OCI-LY3 (cell line): ENCODE measurements around the gene LRRC15.

Experiments
- H2AFZ ChIP-seq: fragments of 200-600, 300-600 bp; shearing (Covaris generic); 2 replicates; pipeline ENCODE4 v1.6.0; 2014; ENCODE audit warnings: antibody characterized with exemption, low read depth, low read length
- H3K27ac ChIP-seq: fragments of 200-600, 300-600 bp; sonication (generic); 2 replicates; pipeline ENCODE4 v1.5.1; 2014; ENCODE audit warnings: mild to moderate bottlenecking, low read length, moderate library complexity, mixed read lengths
- H3K27me3 ChIP-seq: fragments of 200-600, 300-600 bp; sonication (generic); 2 replicates; pipeline ENCODE4 v1.6.1; 2014; ENCODE audit warnings: low read depth, low read length, mixed read lengths
- H3K36me3 ChIP-seq: fragments of 200-600, 300-600 bp; sonication (generic); replicated peaks from 2 replicates; pipeline ENCODE3; 2014; ENCODE audit warnings: low read depth, low read length, mixed read lengths
- H3K4me1 ChIP-seq: fragments of 300-600, 200-600 bp; sonication (generic); 2 replicates; pipeline ENCODE4 v1.6.1; 2014; ENCODE audit warnings: low read length, mixed read lengths
- H3K4me2 ChIP-seq: fragments of 200-600, 300-600 bp; sonication (generic); 2 replicates; pipeline ENCODE4 v1.6.1; 2014; ENCODE audit warnings: low read length, mixed read lengths
- H3K4me3 ChIP-seq: fragments of 300-600, 200-600 bp; sonication (generic); 2 replicates; pipeline ENCODE4 v1.5.1; 2014; ENCODE audit warnings: antibody characterized with exemption, mild to moderate bottlenecking, low read length, moderate library complexity
- H3K79me2 ChIP-seq: fragments of 300-600, 200-600 bp; shearing (Covaris generic); 2 replicates; pipeline ENCODE4 v1.6.1; 2014; ENCODE audit warnings: mild to moderate bottlenecking, low read length, mixed read lengths
- H3K9ac ChIP-seq: fragments of 300-600, 200-600 bp; shearing (Covaris generic); 2 replicates; pipeline ENCODE4 v1.6.0; 2014; ENCODE audit warnings: mild to moderate bottlenecking, low read length, moderate library complexity
- H3K9me3 ChIP-seq: fragments of 200-600, 300-600 bp; shearing (Covaris generic); 2 replicates; pipeline ENCODE4 v1.6.1; 2014; ENCODE audit warnings: low read length, mixed read lengths; ENCODE audit not compliant: insufficient read depth
- H4K20me1 ChIP-seq: fragments of 200-600, 300-600 bp; sonication (generic); 2 replicates; pipeline ENCODE4 v1.6.1; 2016; ENCODE audit warnings: low read length, mixed read lengths; ENCODE audit not compliant: insufficient read depth
- CTCF ChIP-seq: fragments of 200-600, 300-600 bp; sonication (generic); IDR thresholded peaks from 2 replicates; pipeline ENCODE4 v1.5.1; 2014; ENCODE audit warnings: antibody characterized with exemption, low read length, low read depth
- EZH2phosphoT487 ChIP-seq: fragments of 200-600 bp; shearing (Covaris generic); IDR thresholded peaks from 2 replicates; pipeline ENCODE4 v1.6.1; 2018; ENCODE audit warnings: antibody characterized with exemption, mixed run types, low read depth

Gene LRRC15

DNA sequence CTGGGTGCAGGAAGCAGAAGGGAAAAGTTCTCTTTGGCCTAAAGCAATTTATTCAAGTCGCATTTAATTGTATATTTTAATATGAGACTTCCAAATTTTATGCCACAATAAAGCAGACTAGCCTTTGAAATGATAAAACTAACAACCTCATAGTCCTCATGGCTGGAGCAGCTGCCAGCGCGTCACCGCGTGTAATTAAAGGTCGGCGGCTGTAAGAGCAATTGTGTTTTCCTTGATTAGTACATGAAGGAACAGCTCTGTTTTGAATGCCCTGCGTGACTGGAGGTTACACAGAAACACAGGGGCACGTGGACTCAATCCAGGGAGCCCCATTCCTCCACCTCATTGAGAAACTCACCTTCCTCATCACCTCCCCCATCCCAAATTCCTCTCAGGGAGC is 10.1 kb upstream of the LRRC15 start:
- Histone ChIP-seq H3K4me1 (no peaks in the 10 kb centered on the region), H4K20me1 (no peaks in the 10 kb centered on the region), H3K36me3 (no peaks in the 10 kb centered on the region), H3K79me2 (no peaks in the 10 kb centered on the region), H3K4me3 (no peak overlapping the region), H2AFZ (no peak overlapping the region), H3K4me2 (no peak overlapping the region), H3K27ac (no peak overlapping the region), H3K9ac (no peak overlapping the region), H3K27me3 (peaks cover 22% of the 10 kb centered on the region), H3K9me3 (no peaks in the 10 kb centered on the region)
- TF ChIP-seq CTCF (no peak), EZH2phosphoT487 (no peak)

DNA sequence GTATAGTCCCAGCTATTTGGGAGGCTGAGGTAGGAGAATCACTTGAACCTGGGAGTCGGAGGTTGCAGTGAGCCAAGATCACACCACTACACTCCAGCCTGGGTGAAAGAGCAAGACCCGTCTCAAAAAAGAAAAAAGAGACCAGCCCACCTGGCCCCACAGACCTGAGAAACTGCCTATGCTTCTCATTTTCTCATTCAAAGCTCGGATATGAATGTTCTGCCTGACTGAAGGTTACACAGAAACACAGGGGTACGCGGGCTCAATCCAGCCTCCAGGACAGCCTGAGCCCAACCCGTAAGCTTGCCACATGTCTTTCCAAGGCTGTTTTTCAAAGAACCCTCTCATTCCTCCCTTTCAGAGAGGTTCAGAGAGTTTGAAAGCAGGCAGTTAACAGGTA is 9.7 kb upstream of the LRRC15 start:
- TF ChIP-seq EZH2phosphoT487 (no peak), CTCF (no peak)
- H3K9me3 ChIP-seq: no peaks in the 10 kb centered on the region
- no peaks in the 10 kb centered on the region for H3K36me3 ChIP-seq
- no peak overlapping the region for H3K4me3 ChIP-seq
- no peak overlapping the region for H3K9ac ChIP-seq
- no peaks in the 10 kb centered on the region for H4K20me1 ChIP-seq
- H3K27me3 ChIP-seq: peaks cover 18% of the 10 kb centered on the region
- no peaks in the 10 kb centered on the region for H3K79me2 ChIP-seq
- H2AFZ ChIP-seq: no peak overlapping the region
- no peaks in the 10 kb centered on the region for H3K4me1 ChIP-seq
- H3K4me2 ChIP-seq: no peak overlapping the region
- H3K27ac ChIP-seq: no peak overlapping the region

GRCh38 chr3:194377708-194378107 is 8.2 kb upstream of the LRRC15 start:
- Histone ChIP-seq H3K9me3 (no peaks in the 10 kb centered on the region), H3K9ac (no peak overlapping the region), H3K79me2 (no peaks in the 10 kb centered on the region), H3K4me2 (no peak overlapping the region), H3K27ac (no peak overlapping the region), H3K27me3 (peaks cover 14% of the 10 kb centered on the region), H4K20me1 (no peaks in the 10 kb centered on the region), H3K4me3 (no peak overlapping the region), H3K4me1 (no peaks in the 10 kb centered on the region), H3K36me3 (no peaks in the 10 kb centered on the region), H2AFZ (no peak overlapping the region)
- TF ChIP-seq EZH2phosphoT487 (no peak), CTCF (no peak)

DNA sequence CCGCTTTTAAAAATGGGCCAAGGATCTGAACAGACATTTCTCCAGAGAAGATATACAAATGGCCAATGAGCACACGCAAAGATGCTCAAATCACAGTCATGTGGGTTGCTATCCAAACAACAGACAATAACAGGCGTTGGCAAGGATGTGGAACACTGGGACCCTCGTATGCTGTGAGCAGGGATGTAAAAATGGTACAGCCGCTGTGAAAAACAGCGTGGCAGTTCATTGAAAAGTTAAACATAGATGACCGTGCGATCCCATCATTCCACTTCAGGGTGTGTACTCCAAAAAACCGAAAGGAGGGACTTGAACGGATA is 6.7 kb upstream of the LRRC15 start:
- Histone ChIP-seq H3K27me3 (peaks cover 14% of the 10 kb centered on the region), H3K27ac (no peak overlapping the region), H4K20me1 (no peaks in the 10 kb centered on the region), H3K79me2 (no peaks in the 10 kb centered on the region), H3K4me3 (no peak overlapping the region), H3K9me3 (no peaks in the 10 kb centered on the region), H2AFZ (no peak overlapping the region), H3K4me1 (no peaks in the 10 kb centered on the region), H3K4me2 (no peak overlapping the region), H3K36me3 (no peaks in the 10 kb centered on the region), H3K9ac (no peak overlapping the region)
- TF ChIP-seq EZH2phosphoT487 (no peak), CTCF (no peak)
